ENCODE measurements around the gene SP2. TPM values are rescaled to one million over a fixed set of nuclear protein-coding genes. Genes with fewer than 3 reads are reported as not detected.

Gene SP2
- total RNA-seq = 2.7 and 4.0 TPM in 2 replicates

GRCh38 chr17:47895856-47896671, at the start of gene SP2:
Gene SP2, plus strand, starts transcription at chr17:47896236. Its CDS starts 51 bp downstream, at chr17:47896287.

DNA sequence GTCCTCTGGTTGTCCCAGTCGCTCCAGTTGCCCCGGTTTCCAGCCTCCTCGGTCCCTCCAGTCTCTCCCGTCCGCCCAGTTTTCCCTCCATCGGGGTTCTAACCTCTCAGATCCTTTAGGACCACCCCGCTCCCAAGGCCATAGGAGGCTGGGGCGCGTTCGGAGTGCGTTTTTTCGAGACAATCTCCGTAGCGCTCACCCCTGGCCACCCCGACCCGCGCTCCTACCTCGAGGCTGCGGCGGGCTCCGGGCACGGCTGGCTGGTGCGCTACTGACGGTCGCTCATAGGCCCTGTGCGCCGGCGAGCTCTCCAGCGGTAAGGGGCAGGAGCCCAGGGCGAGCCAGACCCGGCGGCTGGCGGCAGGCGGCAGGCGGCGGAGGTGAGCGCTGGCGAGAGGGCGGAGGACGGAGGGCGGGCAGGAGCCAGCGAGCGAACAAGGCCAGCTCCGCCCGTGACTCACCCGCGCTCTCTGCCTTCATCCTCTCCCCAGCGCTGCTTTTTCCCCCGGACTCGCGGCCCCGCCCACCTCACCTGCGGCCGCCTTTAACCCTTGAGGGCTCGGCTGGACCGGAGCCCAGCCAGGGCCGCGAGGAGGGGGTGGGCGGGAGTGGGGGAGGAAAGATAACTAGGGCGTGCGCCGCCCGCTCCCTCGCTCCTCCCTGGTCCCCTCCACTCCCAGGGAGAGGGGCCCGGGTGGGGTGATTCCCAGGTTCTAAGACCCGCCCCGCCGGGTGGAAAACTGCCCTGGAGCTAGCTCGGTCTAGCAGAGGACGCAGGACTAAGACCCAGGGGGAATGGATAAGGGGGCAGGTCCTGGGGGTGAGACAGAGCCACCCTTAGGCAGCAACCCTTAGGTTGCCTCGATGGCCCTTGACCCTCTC, 45.1 kb upstream of the SP2 start, which contains the start of gene SP6:
Gene SP6, minus strand, starts transcription at position 472 of the 882 bp plus-strand sequence. CDS start 2,734 bp downstream, outside the sequence.

DNA sequence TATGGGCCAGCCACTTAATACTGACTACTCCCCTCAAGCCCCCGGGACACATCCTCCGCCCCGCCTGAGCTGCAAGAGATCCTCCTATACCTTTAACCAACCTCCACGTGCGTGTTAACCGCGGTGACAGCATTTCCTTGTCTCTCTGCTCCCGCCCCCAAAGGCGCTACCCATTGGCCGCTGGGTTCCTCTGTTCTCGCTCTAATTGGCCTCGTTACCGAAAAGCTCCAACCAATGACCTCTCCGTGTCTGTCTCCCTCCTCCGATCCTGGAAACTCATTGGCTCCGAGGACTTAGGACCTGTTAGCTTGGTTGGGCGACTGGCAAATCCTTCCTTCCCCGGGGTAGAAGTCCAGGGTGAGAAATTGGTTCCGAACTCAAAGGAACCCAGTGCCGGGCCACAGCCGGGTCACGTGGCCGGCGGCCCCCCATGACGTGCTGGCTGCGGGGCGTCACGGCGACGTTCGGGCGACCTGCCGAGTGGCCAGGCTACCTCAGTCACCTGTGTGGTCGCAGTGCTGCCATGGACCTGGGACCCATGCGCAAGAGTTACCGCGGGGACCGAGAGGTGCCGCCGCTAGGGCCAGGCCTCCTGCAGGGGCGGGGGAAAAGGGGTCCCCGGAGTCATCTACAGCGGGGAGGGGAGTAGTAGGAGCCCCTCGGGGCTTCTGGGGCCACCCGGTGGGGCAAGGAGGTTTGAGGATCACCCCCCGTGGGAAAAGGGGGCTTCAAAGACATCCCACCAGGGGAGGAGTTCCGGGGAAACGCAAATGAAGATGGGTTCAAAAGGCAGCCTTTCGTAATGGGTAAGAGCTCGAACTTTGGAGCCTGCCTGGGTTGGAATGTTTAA, 45.4 kb downstream of the SP2 start, which contains the start of gene PNPO:
Gene PNPO, plus strand, starts transcription at position 326 of the 850 bp plus-strand sequence. Its CDS starts 105 bp downstream, at position 431.

DNA sequence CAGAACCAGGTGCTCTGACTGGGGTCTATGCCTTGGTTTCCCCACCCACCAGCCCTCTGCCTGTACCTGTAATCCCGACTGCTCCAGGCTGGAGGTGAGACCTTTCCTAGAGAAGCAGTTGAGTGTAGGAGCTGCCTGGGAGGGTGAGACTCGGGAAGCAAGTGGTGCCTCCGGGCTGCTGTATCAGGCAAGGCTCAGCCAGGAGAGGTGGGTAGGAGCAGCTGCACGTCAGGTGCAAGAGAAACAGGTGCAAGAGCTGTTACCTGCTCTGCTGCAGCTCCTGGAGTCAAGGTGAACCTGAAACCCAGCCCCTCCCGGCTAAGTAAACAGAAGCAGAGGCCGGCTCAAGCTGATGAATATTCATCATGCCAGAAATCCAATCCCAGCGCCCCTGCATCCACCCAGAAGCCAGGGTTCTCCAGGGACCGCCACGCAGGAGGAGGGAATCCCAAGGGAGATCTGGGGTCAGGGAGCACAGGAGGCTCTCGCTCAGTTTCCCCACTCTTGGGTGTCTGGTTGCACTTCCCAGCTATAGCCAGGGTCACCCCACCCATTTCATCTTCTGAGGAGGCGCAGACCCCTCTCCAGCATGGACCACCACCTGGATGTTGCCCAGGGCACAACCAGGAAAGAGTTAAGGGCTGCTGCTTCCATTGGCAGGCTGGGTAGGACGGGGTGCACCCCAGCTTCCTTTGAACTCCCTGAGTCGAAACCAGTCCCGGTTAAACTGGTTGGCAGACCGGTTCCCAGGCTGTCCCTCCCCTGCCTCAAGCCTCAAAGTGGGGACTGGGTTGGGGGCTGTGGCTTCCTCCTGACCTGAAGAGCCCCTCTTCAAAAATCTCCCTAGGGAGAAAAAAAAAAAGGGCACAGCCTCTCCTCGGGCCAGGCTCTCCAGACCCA, 61.8 kb downstream of the SP2 start, which contains the start of gene PRR15L:
Gene PRR15L, minus strand, starts transcription at position 293 of the 900 bp plus-strand sequence. CDS start 4,649 bp downstream, outside the sequence.

GRCh38 chr17:47970725-47971499, 74.9 kb downstream of the SP2 start, which contains the start of gene CDK5RAP3:
Gene CDK5RAP3, plus strand, starts transcription at chr17:47971113. Its CDS starts 34 bp downstream, at chr17:47971147.

Other genes with a start within 250 kb of the SP2 start
- gene KPNB1, start 246.3 kb upstream of the SP2 start, total RNA-seq = 566 and 640 TPM in 2 replicates
- 8.8 and 14.6 TPM in 2 replicates for gene TBKBP1, start 202.1 kb upstream of the SP2 start, total RNA-seq
- gene TBX21, start 163.0 kb upstream of the SP2 start, total RNA-seq = not detected in 2 replicates
- 11.3 and 14.9 TPM in 2 replicates for gene OSBPL7, start 74.4 kb upstream of the SP2 start, total RNA-seq
- 29.4 and 42.4 TPM in 2 replicates for gene MRPL10, start 64.7 kb upstream of the SP2 start, total RNA-seq
- gene LRRC46, start 64.6 kb upstream of the SP2 start, total RNA-seq = 0.22 TPM in 1 of 2 replicates, not detected in the other
- gene SCRN2, start 55.0 kb upstream of the SP2 start, total RNA-seq = 18.2 and 30.4 TPM in 2 replicates
- gene SP6, start 45.1 kb upstream of the SP2 start, total RNA-seq = 1.7 and 2.4 TPM in 2 replicates
- gene PNPO, start 45.3 kb downstream of the SP2 start, total RNA-seq = 40.3 and 42.8 TPM in 2 replicates
- not detected in 2 replicates for gene PRR15L, start 61.6 kb downstream of the SP2 start, total RNA-seq
- 38.2 and 41.1 TPM in 2 replicates for gene CDK5RAP3, start 74.9 kb downstream of the SP2 start, total RNA-seq
- 5.1 and 6.8 TPM in 2 replicates for gene COPZ2, start 141.6 kb downstream of the SP2 start, total RNA-seq
- 98.3 and 106 TPM in 2 replicates for gene NFE2L1, start 152.1 kb downstream of the SP2 start, total RNA-seq
- 72.4 and 73.4 TPM in 2 replicates for gene CBX1, start 205.2 kb downstream of the SP2 start, total RNA-seq
- gene SNX11, start 211.5 kb downstream of the SP2 start, total RNA-seq = 12.3 and 14.9 TPM in 2 replicates